ENCODE results near the gene ARHGAP25.

DNA sequence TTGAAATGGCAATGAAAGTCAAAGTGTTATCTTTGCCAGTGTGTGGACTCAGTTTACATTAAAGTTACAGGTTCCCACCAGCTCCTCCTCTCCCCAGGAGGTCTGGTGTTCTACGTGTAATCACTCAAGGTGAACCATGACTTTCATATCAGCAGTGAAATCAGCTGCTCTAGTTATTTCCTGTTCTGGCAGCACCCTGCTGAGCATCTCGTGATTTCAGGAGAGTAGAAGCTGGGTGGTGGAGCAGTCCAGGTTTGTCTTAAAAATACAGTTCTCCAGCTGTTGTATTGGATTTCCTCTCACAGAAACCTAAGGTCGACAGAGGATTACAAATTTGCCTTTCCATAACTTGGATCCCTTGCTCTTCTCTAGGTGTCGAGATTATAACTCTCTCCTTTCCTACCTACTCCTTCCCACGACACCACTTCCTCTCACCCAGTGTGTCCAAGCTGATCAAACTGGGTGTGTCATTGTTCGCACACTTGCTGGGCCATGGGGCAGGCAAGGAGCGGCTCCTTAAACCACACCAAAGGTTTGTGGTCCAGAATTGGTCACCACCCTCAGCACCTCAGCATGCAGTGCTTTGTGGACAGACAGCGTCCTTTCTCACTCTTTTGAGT lies 13.0 kb upstream of the ARHGAP25 start:
- no peak for TF ChIP-seq POLR2AphosphoS5 (IDR thresholded peaks at IDR 0.05; ENCODE audit: borderline replicate concordance, low read depth, low read length)
- no peak for TF ChIP-seq EZH2 (IDR thresholded peaks at IDR 0.05)

Measured in SK-N-MC (cell line).